ENCODE data around the gene DNAH2.

Gene DNAH2

DNA sequence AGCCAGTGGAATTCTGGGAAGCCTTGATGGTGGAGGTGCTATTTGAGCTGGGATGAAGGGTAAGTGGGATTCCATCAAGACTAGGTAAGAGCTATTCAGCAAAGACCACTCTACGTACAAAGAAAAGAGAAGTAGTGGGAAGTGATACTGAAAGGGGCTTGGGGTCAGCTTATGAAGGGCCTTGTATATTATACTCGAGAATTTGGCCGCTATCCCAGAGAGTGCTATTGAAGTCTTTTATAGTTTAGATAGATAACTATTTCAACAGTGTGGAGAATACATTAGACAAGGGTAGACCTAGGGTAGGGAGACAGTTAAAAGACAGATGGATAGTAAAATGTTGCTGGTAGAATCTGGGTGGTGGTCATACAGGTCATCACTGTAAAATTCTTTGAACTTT is 10.3 kb downstream of the DNAH2 start:
- no peak for DNase-seq

DNA sequence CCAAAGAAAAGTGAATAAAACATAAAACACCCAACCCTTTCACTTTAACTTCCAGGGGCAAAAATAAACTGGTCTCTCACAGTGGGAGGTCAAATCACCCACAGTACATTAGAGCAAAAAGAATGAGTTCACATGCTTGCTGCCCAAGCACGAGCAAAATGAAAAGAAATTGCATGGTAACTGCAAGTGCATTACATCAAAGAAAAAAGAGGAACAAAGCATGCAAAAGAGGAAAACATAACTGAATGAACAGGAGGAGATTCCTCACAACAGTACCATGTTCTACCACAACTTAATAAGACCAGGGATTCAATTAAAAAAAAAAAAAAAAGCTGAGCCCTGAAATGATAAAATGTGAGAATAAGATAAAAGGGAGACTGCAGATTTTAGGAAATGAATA is 12.3 kb downstream of the DNAH2 start:
- DNase-seq: no peak

DNA sequence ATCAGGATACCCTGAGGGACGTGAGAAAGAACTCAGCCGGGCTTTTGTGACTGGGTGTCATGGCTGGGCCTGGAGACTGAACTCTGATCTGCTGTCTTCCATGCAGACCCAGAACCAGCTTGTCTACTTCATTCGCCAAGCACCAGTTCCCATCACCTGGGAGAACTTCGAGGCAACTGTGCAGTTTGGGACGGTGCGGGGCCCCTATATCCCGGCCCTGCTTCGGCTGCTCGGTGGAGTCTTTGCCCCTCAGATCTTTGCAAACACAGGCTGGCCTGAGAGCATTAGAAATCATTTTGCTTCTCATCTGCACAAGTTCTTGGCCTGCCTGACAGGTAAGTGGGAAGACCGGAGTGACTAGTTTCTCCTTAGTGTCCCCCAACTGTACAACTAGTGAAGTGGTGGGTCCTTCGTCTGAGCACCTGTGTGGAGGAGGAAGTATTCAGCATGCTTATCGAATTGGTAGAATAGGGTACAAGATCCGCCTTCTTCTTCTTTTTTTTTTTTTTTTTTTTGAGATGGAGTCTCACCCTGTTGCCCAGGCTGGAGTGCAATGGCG is 15.5 kb downstream of the DNAH2 start:
- no peak for DNase-seq

DNA sequence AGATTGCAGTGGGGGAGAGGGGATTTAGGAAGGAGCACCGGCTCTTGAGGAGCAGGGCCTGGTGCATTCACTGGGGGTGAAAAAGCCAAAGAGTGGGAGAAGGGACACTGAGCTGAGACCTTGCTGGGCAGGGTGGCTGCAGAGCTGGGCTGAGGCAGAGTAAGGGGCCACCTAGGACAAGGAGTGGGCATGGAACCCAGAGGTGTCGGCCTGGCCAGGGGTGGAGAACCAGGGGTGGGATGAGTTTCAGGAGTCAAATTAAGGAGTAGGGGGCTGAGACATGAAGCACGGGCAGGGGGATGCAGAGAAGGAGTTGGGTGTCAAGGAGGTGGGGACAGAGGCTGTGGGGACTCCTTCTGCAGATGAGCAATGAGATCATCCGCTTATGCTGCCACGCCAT is 20.1 kb downstream of the DNAH2 start:
- no peak for DNase-seq

DNA sequence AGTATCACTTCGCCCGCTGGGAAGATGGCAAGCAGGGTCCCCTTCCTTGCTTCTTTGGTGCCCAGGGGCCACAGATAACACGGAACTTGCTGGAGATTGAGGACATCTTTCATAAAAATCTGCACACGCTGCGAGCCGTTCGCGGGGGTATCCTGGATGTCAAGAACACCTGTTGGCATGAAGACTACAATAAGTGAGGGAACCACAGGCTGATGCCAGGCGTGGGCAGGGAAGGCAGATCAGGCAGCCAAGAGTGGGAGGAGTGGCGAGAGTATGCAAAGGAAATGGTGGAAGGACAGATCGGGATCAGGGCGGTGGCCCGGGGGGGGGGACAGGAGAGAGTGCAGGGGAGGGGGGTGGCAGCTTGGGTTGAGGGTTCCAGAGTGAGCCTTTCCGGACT is 22.2 kb downstream of the DNAH2 start:
- DNase-seq: no peak

DNA sequence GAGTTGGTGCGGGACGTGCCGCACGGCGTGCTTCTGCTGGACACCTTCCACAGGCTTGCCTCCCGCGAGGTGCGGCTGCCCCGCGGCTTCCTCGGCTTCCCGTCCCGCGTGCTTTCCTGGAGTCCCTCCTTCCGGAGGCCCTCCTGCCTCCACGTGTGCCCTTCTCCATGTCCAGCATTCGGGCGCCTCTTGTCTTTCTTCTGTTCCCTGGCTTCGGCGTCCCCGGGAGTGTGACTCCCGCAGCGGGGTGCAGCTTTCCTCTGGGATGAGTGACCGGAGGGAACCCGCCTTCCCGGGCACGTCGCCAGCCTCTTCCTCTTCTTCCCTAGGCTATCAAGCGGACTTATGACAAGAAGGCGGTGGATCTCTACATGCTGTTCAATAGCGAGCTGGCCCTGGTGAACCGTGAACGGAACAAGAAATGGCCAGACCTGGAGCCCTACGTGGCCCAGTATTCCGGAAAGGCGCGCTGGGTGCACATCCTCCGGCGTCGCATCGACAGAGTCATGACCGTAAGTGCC is 23.0 kb downstream of the DNAH2 start:
- no peak for DNase-seq

DNA sequence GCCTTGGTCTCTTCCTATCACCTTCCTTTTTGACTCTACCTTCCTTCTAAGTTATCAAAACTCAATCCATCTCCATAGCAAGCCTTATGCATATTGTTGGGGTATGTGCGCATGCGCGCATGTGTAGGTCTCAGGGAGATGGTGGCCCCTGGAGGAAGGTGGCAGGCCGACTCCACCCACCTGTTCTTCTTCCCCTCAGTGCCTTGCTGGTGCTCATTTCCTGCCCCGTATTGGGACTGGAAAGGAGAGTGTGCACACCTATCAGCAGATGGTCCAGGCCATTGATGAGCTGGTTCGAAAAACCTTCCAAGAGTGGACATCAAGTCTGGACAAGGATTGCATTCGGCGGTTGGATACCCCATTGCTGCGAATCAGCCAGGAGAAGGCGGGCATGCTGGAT is 25.2 kb downstream of the DNAH2 start:
- no peak for DNase-seq

DNA sequence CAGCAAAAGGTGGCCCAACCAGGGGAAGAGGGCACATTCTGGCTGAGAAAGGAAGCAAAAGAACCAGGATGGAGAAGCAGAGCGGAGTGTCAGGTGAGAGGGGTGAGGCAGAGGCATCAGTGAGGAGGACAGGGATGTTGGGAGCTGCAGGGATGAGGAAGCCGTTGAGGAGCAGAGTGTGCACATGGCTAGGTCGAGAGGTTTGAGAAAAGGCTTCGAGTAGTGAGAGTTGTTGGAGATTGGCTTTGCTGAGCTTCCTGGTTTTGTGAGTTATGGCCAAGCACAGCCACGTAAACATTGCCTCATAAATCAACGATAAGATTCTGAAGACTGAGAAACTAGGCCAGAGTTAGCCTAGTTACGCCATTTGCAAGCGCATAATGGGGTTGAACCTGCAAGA is 26.9 kb downstream of the DNAH2 start:
- DNase-seq: no peak

DNA sequence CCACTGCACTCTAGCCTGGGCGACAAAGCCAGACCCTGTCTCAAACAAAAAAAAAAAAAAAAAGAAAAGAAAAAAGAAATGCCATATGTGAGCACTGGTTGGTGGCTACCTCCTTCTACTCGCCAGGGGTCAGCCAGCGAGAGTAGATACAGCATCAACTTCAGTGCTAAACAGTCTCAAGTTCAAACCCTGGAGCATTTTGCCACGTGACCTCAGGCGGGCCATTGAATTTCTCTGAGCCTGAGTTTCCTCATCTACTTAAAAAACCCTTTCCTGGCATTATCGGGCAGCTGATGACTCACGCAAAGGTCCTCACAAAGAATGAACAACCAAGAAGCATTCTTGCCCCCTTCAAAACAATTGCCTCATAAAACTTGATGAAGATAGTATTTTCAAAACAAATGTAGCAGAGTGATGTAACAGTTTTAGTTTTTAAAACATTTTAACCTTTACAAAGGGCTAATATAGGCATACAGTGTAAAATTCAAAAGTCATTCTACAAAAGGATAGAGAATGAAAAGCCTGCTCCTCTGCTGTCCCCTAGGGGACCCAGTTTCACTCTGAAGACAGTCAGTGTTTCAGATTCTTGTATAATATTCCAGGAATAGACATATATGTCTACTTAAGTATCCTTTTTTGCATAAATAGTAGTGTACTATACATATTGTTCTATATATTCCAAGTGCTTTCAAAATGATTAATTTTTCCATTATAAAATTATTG is 28.4 kb downstream of the DNAH2 start:
- DNase-seq: no peak

DNA sequence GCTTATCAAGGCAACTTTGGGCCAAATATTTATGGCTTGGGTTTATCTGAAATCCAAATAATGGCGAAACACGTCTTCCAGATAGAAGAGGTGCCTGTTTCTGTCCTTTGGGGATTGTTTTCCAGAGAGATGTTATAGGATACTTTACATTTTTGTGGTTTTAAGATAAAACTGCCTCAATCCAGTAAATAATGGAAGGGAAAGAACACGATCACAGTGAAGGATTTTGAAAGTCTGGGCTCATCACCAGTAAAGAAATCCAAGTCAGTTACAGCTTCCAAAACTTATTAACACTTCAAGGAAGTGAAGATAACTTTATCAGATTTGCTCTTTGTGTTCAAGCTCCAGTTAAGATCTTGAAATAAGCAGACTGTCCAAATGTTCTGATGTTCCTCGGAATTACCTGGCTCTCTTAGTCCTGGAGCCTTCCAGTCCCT is 30.1 kb downstream of the DNAH2 start:
- no peak for DNase-seq

DNA sequence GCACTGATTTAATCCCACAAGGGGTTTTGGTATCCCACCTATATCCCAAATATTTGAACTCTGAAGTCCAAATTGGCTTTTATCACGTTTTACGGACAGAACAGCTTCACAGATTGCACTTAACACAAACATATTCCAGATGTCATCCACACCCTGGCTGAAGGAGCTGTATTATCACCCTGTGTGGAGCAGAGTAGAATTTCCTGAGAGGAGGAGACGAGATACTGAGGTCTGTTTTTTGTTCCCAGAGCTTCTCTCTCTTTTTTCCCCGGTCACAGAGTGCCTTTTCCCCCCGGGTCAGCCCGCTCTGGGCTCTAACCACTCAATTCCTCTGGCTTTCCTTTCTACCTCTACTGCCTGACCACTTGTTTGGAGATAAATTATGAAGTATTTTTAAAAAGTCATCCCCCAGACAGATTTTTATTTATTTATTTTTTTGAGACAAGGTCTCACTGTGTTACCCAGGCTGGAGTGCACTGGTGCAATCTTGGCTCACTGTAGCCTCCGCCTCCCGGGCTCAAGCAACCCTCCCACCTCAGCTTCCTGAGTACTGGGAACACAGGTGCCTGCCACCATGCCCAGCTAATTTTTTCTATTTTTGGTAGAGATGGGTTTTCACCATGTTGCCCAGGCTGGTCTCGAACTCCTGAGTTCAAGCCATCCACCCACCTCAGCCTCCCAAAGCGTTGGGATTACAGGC is 30.7 kb downstream of the DNAH2 start:
- DNase-seq: no peak

DNA sequence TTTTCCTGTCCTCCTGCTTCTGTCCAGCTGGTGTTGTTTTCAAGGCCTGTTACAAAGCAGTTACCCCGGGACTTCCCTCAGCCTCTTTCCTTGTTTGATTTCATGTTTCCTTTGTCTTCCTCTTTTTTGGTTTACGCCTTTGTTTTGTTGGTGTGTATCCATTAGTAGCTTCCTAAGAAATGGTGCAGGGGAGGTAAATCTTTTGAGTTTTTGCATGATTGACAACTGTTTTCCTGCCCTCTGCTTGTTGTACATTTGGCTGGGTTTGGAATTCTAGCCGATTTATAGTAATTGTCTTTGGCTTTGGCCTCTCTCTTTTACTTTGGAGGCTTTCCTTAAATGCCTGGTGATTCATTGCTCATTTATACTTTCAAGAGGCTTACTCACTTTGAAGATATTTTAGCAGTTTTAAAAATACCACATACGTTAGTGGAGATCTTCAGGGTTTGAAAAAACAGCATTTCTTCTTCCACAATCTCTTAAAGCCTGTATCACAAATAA is 32.8 kb downstream of the DNAH2 start:
- no peak for DNase-seq

DNA sequence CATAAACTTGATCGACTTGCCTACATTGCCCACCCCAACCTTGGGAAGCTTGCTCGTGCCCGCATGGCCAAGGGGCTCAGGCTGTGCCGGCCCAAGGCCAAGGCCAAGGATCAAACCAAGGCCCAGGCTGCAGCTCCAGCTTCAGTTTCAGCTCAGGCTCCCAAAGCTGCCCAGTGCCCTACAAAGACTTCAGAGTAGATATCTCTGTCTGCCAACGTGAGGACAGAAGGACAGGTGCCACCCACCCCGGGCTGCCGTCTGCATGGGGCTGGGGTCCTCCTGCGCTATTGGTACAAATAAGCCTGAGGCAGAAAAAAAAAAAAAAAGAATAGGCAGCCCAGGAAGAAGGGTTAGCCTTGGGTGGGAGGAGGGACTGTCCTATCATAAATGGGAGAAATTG is 37.1 kb downstream of the DNAH2 start:
- no peak for DNase-seq

DNA sequence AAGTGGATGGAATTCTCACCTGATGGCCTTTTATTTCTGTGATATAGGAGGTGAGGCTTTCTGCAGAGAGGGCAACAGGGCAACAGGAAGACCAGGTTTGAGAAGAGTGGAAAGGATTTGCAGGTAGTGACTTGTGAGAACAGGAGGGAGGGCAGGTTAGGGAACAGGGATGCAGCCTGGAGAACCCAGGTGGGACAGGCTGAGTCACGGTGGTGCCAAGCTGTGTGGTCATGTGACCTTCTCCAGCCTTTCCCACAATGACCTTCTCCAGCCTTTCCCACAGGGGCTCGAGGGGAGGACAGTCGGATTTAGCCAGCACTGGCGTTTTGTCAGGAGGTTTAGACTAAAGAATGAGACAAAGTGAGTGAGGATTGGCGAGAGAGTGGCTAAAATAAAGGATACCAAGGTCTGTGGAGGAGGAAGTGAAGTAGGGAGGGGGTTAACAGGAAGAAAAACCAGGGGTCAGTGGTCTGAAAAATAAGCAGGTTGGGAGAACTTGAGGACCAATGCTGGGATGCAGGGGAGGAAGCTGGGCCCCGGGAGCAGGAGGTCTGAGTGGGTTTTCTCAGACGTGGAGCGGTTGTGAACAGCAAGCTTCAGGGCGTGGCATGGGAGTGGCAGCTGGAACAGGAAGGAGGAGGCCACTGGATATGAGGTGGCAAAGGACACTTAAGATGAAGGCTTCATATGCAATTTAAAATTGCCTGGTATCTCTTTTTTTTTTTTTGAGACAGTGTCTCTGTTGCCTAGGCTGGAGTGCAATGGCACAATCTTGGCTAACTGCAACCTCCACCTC is 37.7 kb downstream of the DNAH2 start:
- DNase-seq: no peak

DNA sequence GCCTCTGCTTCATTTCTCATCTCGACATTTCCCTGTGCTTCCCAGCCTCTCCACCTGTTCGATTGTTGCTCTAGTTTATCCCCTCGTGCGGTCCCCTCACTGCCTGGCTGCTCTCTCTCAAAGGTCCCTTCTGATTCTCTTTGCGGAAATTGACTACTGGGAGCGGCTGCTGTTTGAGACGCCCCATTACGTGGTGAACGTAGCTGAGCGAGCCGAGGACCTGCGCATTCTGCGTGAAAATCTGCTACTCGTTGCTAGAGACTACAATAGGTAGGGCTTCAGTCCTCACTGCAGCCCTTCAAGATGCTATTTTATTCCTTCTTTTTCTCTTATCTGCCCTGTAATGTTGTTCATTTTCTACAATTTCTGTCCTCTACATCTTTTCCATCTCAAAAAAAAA is 39.4 kb downstream of the DNAH2 start:
- no peak for DNase-seq

DNA sequence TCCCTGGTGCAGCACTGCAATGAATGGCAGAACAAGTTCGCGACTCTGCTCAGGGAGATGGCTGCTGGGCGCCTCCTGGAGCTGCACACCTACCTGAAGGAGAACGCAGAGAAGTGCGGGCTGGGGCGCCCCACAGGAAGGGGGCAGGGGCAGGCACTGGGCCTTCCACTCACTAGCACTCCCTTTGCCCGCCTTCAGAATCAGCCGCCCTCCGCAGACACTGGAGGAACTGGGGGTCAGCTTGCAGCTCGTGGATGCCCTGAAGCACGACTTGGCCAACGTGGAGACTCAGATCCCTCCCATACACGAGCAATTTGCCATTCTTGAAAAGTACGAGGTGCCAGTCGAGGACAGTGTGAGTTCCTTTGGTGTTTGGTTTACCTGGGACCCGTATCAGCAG is 46.4 kb downstream of the DNAH2 start:
- DNase-seq: no peak

DNA sequence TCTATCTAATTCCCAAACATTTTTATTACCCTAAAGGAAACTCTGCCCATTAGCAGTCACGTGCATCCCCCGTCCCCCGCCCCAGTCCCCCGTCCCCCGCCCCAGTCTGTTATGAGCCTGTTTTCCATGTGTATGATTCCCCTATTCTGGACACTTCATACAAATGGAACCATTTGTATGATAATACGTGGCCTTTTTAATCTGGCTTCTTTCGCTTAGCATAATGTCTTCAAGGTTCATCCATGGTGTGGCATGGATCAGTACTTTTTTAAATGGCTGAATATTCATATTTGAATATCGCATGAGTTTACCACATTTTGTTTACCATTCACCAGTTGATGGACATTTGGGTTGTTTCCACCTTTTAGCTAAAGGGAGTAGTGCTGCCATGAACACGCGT is 49.5 kb downstream of the DNAH2 start:
- DNase-seq: no peak

DNA sequence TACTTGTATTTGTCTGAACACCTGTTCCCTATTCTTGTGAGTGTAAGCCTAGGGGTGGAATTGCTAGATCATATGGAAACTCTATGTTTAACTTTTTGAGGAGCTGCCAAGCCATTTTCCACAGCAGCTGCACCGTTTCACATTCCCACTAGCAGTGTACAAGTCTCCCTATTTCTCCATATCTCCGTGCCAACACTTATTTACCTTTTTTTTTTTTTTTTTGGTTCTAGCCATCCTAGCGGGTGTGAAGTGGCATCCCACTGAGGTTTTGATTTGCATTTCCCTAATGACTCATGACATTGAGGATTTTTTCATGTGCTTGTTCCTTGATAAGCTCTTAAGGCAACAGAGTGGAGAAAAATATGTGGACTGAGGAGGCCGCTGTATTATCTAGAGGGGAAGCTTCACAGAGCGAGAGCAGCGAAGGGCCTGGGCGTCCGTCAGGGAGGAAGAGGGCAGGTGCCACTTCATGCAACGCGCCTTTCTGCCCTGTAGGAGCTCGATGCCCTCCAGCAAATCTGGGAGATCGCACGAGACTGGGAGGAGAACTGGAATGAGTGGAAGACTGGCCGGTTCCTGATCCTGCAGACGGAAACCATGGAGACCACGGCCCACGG is 50.0 kb downstream of the DNAH2 start:
- DNase-seq: no peak

DNA sequence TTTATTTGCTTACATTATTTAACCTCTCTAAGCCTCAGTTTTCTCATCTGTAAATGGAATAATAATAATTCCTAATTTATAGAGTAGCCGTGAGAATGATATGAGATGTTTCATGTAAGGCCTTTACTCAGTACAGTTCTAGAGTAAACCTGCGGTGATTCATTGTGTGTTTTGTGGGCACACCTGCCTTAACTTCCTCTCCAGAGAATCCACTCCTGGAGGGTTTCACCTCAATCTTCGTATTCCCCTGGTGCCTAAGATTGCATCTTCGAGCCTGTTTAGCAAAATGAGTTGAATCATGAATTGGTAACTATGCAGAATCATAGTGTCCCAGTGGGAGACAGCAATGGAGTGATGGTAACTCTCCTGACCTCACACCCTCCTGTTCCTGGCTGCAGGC is 52.3 kb downstream of the DNAH2 start:
- no peak for DNase-seq

DNA sequence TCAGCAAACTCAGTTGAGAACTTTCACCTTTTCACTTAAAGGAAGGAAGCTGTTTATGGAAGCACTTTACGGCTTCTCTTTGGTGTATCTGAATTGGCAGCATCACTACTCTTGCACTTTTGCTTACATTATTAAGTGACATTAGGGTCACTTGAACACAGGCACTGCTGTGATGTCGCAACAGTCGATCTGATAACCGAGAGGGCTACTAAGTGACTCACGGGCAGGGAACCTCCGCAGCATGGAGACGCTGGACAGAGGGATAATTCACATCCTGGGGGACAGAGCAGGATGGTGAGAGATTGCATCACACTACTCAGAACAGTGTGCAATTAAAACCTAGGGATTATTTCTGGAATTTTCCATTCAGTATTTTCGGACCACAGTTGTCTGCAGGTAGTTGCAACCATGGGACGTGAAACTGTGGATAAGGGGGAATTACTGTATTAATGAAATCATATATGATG is 56.5 kb downstream of the DNAH2 start:
- DNase-seq: no peak

DNA sequence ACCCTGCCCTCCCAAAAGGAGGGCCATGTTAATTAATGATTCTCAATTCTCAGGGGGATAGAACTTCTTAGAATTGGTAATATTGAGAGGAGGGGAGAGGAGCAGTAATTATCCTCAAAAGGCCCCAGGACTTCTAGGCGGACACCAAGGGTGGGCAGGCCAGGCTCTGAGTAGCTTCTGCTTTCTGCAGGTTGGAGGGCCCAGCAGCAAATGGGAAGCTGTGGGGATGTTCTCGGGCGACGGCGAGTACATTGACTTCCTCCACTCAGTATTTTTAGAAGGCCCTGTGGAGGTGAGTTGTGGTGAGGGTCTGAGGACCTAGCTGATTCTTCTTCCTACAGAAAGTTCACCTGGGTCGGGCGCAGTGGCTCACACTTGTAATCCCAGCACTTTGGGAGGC is 57.5 kb downstream of the DNAH2 start:
- no peak for DNase-seq

DNA sequence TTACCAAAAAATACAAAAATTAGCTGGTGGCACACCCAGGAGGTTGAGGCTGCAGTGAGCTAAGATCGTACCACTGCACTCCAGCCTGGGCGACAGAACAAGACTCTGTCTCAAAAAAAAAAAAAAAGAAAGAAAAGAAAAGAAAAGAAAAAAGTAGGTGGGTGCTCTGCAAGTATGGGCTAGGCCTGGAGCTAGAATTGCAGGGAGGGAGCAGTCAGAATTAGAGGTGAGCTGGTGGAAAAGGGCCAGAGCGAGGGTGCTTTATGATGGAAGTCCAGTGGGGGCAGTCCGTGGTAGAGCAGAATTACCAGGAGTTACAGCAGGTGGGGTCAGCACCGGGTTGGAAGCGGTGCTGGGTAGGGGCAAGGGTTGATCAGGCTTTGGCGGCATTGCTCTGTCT is 59.5 kb downstream of the DNAH2 start:
- no peak for DNase-seq

DNA sequence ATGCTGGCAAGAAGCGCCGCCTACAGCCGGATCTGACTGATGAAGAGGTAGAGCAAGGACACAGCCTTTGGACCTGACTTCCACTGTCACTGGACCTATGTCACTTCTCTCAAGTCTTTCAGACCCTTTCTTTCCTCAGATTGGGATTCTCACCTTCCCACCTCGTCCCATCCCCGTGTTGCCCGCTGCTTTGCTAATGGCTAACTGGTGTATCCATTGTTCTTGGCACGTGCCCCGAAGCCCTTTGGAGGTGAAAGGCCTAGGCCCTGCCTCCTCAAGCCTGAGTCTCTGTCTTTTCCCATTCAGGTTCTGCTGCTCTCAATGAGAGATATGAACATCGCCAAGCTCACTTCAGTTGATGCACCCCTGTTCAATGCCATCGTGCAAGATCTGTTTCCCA is 63.2 kb downstream of the DNAH2 start:
- DNase-seq: no peak
